ENCODE results near the gene ALMS1.

Gene ALMS1

DNA sequence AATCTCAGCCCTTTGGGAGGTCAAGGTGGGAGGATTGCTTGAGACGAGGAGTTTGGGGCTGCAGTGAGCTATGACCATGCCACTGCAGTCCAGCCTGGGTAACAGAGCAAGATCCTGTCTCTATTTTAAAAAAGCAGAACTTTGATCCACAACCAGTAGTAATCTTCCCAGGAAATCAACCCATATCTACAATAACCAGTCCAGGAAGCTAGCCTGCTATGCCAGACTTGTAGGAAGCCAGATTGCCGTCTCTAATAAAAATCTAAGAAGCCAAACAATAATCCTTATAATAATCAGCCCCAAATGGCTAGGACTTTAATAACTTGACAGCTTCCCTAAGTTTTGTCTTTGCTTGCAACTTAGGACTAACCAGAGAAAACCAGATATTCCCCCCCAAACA, 9.0 kb upstream of the ALMS1 start:
- no peaks in the 10 kb centered on the region for H3K9me3 ChIP-seq (ENCODE audit: insufficient read depth, low read length, severe bottlenecking)
- TF ChIP-seq, protein P1, sequence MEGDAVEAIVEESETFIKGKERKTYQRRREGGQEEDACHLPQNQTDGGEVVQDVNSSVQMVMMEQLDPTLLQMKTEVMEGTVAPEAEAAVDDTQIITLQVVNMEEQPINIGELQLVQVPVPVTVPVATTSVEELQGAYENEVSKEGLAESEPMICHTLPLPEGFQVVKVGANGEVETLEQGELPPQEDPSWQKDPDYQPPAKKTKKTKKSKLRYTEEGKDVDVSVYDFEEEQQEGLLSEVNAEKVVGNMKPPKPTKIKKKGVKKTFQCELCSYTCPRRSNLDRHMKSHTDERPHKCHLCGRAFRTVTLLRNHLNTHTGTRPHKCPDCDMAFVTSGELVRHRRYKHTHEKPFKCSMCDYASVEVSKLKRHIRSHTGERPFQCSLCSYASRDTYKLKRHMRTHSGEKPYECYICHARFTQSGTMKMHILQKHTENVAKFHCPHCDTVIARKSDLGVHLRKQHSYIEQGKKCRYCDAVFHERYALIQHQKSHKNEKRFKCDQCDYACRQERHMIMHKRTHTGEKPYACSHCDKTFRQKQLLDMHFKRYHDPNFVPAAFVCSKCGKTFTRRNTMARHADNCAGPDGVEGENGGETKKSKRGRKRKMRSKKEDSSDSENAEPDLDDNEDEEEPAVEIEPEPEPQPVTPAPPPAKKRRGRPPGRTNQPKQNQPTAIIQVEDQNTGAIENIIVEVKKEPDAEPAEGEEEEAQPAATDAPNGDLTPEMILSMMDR (IDR thresholded peaks at IDR 0.05; ENCODE audit: borderline replicate concordance, extremely low read depth, low read length, poor library complexity, severe bottlenecking), result no peak
- TF ChIP-seq EZH2 (IDR thresholded peaks at IDR 0.05; ENCODE audit: borderline replicate concordance, low read depth, low read length, severe bottlenecking), result no peak
- no peak overlapping the region for H3K4me3 ChIP-seq (ENCODE audit: low read depth in 1 of 2, low read length in 2 of 2)
- H3K36me3 ChIP-seq (ENCODE audit: insufficient read depth, low read length), result no peaks in the 10 kb centered on the region
- no peak overlapping the region for H3K27ac ChIP-seq (ENCODE audit: low read length)
- no peak overlapping the region for H3K4me2 ChIP-seq (ENCODE audit: insufficient read depth, low read length)
- DNase-seq, result no peak
- no peak overlapping the region for H3K9ac ChIP-seq (ENCODE audit: low read depth, low read length)
- H2AFZ ChIP-seq (ENCODE audit: low read depth, low read length), result no peak overlapping the region
- no peaks in the 10 kb centered on the region for H3K79me2 ChIP-seq (ENCODE audit: insufficient read depth, low read length)
- H3K27me3 ChIP-seq (ENCODE audit: insufficient read depth, low read length, poor library complexity), result peaks cover 16% of the 10 kb centered on the region
- H3K4me1 ChIP-seq (ENCODE audit: insufficient read depth, low read length), result no peaks in the 10 kb centered on the region
- no peaks in the 10 kb centered on the region for H4K20me1 ChIP-seq (ENCODE audit: insufficient read depth, low read length)
- ATAC-seq (ENCODE audit: insufficient read depth, low read depth), result no peak

DNA sequence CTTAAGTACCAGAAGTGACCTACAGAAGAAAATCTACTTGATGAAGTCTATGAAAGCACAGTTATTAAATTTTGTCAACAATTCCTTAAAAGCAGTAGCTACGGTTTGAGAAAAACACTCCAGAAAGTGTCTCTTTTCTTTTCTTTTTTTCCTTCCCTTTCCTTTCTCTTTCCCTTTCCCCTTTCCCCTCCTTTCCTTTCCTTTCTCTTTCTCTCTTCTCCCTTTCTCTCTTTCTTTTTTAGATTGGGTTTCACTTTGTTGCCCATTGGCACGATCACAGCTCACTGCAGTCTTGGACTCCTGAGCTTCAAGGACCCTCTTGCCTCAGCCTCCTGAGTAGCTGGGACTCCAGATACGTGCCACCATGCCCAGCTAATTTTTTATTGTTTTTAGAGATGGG, 2.6 kb upstream of the ALMS1 start:
- Histone ChIP-seq H3K4me2 (ENCODE audit: insufficient read depth, low read length) (no peak overlapping the region), H3K4me1 (ENCODE audit: insufficient read depth, low read length) (peaks cover 23% of the 10 kb centered on the region), H2AFZ (ENCODE audit: low read depth, low read length) (no peak overlapping the region), H3K9me3 (ENCODE audit: insufficient read depth, low read length, severe bottlenecking) (no peaks in the 10 kb centered on the region), H3K27me3 (ENCODE audit: insufficient read depth, low read length, poor library complexity) (no peaks in the 10 kb centered on the region), H3K9ac (ENCODE audit: low read depth, low read length) (no peak overlapping the region; the same call in 1 of the 2 replicates), H3K27ac (ENCODE audit: low read length) (no peak overlapping the region), H4K20me1 (ENCODE audit: insufficient read depth, low read length) (peaks cover 4% of the 10 kb centered on the region; the same call in 1 of the 2 replicates), H3K36me3 (ENCODE audit: insufficient read depth, low read length) (no peaks in the 10 kb centered on the region; the same call in 1 of the 2 replicates), H3K4me3 (ENCODE audit: low read depth in 1 of 2, low read length in 2 of 2) (no peak overlapping the region), H3K79me2 (ENCODE audit: insufficient read depth, low read length) (peaks cover 19% of the 10 kb centered on the region)
- no peak for ATAC-seq (ENCODE audit: insufficient read depth, low read depth)
- no peak for TF ChIP-seq EZH2 (IDR thresholded peaks at IDR 0.05; ENCODE audit: borderline replicate concordance, low read depth, low read length, severe bottlenecking)
- TF ChIP-seq, protein P1 (IDR thresholded peaks at IDR 0.05; ENCODE audit: borderline replicate concordance, extremely low read depth, low read length, poor library complexity, severe bottlenecking), result no peak
- DNase-seq, result no peak

DNA sequence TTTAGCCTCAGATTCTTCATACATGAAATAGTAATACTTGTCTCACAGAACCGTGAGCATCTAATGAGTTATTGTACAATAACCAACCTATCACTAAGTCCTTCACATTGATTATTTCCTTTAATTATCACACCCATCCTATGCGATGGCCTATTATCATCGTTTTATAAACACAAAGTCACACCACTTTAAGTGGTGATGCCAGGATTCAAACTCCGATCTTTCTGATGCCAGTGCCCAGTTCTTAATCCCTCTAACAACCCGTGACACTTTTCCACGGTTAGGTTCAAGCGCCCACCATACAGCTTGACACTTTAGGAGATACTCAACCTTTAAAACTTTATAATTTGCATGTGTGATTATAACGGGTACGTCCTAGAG, 523 bp upstream of the ALMS1 start:
- Histone ChIP-seq H3K4me3 (ENCODE audit: low read depth in 1 of 2, low read length in 2 of 2) (peak overlapping the region; percentile 34 to 80; a peak in 3 of 4 replicates), H4K20me1 (ENCODE audit: insufficient read depth, low read length) (peaks cover 8% of the 10 kb centered on the region; the same call in 1 of the 2 replicates), H3K36me3 (ENCODE audit: insufficient read depth, low read length) (no peaks in the 10 kb centered on the region; the same call in 1 of the 2 replicates), H3K4me1 (ENCODE audit: insufficient read depth, low read length) (peaks cover 33% of the 10 kb centered on the region), H3K79me2 (ENCODE audit: insufficient read depth, low read length) (peaks cover 40% of the 10 kb centered on the region), H3K4me2 (ENCODE audit: insufficient read depth, low read length) (peak overlapping the region; percentile 73), H3K9me3 (ENCODE audit: insufficient read depth, low read length, severe bottlenecking) (no peaks in the 10 kb centered on the region), H3K27ac (ENCODE audit: low read length) (peak overlapping the region; percentile 76), H3K27me3 (ENCODE audit: insufficient read depth, low read length, poor library complexity) (no peaks in the 10 kb centered on the region), H2AFZ (ENCODE audit: low read depth, low read length) (peak overlapping the region; percentile 91), H3K9ac (ENCODE audit: low read depth, low read length) (peak overlapping the region; percentile 63)
- no peak for DNase-seq
- no peak for ATAC-seq (ENCODE audit: insufficient read depth, low read depth)
- TF ChIP-seq, protein P1 (IDR thresholded peaks at IDR 0.05; ENCODE audit: borderline replicate concordance, extremely low read depth, low read length, poor library complexity, severe bottlenecking), result no peak
- no peak for TF ChIP-seq EZH2 (IDR thresholded peaks at IDR 0.05; ENCODE audit: borderline replicate concordance, low read depth, low read length, severe bottlenecking)
